GM03348 (cell line): ENCODE results near the gene LPCAT3.

Source experiments
- DNase-seq: peaks from one replicate; pipeline ENCODE4 v3.0.0; 2012; ENCODE audit warnings: low spot score

The LPCAT3 gene

DNA sequence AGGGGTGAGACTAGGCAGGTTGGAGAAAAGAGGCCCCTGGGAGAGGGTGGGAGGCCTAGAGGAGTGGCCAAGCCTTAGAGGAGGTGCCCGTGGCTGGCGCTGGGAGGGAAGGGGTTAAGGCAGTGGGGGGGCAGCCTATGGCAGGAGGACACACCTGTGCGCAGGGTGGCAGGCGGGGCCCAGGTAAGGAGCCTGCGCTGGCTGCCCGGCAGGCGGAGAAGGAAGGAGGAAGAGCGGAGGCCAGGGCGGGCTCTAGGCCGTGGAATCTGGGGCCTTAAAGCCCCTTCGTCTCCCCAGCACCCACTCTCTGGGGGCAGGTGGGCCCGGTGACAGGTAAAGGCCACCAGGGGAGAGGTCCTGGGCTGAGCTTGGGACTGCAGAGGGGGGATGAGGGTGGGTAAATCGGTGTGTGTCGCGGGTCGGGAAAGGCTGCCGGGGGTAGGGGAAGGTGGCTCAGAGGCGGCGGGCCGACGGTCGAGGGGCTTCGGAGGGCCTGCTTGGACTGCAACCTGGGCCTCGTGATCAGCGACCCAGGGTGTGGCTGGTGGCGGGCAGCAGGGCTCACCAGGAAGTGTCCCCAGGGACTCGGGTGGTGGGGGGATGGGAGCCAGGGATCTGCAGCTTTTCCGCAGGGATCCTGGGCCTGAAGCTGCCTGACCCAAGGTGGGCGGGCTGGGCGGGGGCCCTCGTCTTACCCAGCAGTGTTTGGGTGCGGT, 55.1 kb downstream of the LPCAT3 start:
- no peak for DNase-seq

DNA sequence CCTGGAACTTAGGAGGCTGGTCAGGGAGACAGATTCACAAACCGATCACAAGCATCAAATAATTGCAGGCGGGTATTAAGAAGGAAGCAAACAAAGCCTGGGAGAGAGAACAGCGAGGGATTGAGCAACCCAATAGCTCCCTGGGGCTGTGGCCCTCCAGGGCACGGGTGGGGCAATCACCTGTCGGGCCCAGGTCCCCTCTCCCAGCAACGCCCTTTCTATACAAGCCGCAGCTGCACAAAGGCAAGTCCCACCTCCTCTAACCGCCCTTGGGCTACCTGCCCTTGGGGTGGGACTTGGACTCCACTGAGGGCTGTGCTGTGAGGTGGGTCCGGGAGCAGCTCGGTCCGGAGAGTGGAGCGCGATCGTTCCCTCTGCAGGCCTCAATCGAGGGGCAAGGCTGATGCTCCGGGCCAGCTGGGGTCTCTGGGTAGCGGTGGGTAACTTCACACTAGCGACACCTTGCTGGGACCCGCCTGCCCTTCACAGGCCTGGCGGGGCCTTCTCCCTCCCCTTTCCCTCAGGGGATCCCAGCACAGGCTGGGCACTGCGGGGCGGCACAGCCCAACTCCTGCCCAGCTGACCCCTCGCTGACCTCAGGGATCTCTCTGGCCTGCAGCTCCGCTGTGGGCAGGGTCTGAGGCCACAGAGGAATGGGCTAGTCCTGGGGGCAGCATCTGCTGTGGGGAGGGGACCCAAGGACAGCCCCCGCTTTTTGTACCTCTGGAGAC, 55.8 kb downstream of the LPCAT3 start:
- no peak for DNase-seq

DNA sequence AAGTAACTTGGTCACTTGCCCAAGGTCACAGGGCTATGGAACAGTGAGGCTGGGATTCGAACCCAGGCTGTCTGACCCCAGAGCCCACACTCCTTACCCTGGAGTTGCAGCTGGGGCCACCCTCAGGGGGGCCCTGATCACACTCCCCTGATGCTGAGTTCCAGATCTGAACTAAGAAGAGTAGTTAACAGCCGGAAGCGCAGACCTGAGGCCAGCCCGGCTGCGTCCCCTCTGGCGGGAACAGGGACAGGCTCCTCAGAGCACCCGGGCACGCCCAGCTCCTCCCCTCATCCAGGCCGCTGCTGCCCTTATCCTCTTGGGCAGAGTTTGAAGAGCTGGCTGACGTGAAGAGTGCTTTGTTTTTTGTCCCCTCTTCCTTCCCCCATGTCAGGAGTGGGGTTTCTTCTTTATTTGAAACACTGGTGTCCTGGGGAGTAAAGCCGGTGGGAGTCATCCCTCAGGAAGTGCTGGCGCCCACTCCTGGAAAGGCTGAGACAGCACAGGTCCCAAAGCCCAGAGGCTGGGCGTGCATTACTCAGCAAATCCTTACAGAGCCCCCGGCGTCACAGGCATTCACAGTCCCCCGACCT, 56.5 kb downstream of the LPCAT3 start:
- peak; percentile 80 for DNase-seq

DNA sequence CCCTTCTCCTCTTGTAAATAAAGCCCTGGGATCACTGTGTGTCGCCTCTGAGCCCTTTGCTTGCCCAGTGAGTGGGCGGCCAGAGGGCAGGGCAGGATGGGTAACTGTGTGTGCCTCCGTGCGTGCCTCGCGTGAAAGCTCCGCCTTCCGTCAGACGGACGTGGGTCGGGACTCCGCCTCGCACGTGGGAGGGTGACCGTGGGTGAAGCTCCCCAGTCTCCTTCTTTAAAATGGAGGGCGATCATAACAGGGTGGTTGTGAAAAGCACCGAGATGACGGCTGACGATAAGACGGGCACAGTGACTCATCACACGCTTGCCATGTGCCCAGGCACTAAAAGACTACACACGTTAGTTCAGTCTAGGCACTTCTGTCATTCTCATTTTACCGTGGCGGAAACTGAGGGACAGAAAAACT, 57.0 kb downstream of the LPCAT3 start:
- no peak for DNase-seq

DNA sequence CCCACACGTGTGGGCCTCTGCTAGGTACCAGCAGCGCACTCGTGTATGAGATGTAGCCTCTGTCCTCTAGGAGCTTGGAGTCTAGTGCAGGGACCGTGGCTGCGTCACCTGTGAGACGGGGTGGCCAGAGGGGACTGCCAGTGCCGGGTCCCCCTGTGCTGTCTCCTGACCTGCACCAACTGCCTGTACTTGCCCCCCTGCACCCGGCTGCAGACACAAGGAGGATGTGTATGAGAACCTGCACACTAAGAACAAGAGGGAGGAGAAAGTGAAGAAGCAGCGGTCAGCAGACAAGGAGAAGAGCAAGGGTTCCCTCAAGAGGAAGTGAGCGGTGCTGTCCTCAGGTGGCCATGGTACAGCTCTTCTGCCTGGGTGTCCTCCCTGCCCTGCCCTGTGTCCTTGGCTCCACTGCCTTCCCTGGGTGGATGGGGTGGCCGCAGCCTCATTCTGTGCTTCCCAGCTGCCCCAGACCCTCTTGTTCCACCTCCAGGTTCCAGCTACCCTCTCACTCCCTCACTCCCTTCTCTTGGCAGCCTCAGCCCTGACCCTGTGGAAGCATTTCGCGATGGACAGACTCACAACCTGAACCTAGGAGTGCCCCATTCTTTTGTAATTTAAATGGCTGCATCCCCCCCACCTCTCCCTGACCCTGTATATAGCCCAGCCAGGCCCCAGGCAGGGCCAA, 57.5 kb downstream of the LPCAT3 start:
- no peak for DNase-seq

DNA sequence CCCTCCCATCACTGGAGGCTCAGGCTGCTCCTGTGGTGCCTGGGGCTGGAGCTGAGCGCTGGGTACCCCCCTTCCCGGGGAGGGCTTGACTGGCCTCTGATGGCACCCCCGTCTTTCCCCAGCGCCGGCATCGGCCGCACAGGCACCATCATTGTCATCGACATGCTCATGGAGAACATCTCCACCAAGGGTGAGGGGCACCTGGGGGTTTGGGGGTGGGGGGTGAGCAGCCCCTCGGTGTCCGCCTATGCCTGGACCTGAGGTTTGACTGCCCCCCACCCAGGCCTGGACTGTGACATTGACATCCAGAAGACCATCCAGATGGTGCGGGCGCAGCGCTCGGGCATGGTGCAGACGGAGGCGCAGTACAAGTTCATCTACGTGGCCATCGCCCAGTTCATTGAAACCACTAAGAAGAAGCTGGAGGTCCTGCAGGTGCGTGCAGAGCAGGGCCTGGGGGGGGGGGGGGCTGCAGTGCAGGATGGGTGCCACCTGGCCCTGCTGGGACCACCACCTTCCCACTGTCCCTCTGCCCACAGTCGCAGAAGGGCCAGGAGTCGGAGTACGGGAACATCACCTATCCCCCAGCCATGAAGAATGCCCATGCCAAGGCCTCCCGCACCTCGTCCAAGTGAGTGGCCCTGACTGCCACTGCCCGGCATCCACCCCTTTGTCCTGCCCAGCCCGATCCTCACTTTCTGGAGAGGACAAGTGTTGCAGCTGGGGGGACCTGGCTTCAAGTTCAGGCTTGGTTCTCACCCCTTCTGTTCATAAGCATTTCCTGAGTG, 58.3 kb downstream of the LPCAT3 start:
- no peak for DNase-seq

DNA sequence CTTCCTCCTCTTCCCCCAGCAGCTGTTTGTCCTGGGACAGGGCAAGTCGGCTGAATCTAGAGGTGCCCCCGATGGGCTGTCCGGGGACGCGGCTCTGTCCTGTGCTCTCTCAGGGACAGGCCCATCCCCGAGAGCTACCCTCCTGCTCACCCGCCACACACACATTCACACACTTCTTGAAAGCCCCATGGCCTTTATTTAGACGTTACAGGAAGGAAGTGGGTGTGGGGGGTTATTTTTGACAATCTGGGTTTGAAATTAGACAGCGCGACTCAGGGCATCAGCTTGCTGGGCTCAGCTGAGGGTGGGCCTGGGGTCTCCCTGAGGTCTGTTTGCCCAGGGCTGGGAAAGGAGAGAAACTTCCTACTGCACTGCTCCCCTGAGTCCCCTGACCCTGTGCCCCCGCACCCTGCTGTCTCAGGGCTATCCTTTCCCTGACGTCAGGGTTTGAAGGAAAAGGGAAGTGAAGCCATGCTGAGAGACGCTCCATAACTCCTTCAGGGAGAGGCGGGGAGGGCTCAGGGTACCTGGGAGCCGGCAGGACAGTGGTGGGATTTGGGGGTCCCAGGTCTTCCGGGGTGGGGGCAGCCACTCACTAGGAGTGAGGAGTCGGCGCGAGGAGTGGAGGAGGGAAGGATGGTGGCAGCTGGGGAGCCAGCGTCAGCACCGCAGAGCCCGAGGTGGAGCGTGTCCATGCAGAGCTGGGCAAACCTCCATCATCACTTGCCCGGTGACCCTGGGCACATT, 59.0 kb downstream of the LPCAT3 start:
- no peak for DNase-seq

DNA sequence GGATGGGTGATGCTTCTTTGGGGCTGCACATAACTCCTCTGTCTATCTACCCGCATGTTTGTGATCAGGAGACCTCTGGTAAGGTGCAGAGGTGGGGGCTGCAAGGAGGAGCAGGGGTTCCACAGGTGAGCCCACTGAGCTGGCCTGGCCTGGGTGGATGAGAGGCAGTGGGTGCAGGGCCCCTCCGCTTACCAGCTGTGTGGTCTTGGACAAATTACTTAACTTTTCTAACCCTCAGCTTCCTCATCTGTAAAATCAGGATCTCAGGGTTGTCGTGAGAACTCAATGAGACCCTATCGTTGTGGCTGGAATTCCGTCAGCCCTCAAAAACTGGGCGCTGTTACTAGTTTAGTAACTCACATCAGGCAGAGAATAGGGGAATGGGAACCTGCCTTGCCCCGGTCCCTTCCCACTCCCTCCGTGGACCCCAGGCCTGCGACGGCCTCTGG, 59.6 kb downstream of the LPCAT3 start:
- DNase-seq: no peak

DNA sequence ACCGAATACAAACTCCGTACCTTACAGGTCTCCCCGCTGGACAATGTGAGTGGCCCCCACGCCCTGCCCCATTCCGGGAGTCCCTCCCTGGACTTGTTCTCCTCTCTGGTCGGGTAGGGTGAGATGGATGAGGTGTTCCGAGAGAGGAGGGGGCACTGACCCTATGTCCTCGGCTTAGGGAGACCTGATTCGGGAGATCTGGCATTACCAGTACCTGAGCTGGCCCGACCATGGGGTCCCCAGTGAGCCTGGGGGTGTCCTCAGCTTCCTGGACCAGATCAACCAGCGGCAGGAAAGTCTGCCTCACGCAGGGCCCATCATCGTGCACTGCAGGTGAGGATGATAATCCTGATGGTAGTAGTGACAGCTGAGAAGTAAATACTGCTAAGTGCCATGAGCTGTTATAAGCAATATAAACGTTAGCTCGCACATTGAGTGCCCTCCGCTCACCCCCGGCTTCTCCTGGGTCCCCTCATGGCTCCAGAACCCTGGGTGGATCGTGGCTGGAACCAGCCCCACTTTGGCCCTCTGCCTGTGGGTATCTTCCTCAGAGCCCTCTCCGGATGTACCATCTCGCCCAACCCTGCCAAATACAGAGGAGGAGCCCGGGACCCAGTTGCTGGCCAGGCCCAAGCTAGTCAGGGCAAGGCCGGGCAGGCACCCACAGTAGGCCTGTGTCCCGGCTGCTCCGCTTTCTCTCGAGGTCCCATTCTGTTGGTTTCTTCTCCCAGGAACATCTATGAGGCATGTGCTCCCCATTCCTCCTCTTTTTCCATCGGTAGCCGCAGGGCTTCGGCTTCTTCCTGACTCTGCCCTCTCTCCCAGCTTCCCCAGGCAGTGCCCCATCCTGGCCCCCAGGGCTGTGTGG, 60.3 kb downstream of the LPCAT3 start:
- DNase-seq: no peak

DNA sequence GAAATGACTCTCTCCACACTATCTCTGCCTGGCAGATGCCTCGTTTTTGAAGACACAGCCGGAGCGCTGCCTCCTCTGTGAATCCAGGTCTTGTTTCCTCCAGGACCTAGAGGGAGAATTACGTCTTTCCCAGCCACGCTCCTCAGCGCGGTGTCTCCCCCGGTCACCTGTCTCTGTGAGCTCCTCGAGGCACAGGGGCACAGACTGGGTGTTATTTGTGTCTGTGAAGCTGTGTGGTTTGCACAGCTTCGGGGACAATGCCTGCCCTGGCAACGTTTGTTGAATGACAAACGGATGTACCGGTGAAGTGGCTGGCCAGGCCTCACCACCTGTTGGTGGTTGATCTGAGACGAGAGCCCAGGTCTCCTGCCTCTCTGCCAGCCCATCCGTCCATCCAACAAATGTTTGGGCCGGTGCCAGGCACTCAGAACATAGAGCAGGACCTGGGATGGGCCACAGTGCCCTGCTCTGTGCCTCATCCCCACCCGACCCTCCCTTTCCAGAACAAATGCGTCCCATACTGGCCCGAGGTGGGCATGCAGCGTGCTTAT, 61.0 kb downstream of the LPCAT3 start:
- no peak for DNase-seq

DNA sequence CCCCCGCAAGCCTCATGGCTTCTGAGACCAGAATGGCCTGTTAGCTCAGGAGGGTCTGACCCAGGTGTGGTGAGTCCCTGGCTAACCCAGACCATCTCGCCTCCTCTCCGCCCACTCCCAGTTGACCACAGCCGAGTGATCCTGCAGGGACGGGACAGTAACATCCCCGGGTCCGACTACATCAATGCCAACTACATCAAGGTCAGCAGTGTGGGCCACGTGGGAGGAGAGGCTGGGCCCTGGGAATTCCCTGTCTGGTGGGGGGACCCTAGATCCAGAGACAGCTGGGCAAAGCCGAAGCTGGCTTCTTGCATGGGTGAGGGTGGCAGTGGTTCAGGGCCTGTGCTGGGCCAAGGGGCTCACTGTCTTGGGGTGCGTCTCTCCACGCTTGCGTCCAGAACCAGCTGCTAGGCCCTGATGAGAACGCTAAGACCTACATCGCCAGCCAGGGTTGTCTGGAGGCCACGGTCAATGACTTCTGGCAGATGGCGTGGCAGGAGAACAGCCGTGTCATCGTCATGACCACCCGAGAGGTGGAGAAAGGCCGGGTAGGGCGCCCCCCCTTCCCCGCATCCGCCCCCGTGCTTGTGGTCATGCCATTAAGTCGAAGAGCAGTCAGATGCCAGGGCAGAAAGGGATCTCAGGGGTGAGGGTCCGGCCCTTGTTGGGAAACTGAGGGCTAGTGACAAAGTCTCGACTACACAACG, 62.1 kb downstream of the LPCAT3 start:
- DNase-seq: no peak

DNA sequence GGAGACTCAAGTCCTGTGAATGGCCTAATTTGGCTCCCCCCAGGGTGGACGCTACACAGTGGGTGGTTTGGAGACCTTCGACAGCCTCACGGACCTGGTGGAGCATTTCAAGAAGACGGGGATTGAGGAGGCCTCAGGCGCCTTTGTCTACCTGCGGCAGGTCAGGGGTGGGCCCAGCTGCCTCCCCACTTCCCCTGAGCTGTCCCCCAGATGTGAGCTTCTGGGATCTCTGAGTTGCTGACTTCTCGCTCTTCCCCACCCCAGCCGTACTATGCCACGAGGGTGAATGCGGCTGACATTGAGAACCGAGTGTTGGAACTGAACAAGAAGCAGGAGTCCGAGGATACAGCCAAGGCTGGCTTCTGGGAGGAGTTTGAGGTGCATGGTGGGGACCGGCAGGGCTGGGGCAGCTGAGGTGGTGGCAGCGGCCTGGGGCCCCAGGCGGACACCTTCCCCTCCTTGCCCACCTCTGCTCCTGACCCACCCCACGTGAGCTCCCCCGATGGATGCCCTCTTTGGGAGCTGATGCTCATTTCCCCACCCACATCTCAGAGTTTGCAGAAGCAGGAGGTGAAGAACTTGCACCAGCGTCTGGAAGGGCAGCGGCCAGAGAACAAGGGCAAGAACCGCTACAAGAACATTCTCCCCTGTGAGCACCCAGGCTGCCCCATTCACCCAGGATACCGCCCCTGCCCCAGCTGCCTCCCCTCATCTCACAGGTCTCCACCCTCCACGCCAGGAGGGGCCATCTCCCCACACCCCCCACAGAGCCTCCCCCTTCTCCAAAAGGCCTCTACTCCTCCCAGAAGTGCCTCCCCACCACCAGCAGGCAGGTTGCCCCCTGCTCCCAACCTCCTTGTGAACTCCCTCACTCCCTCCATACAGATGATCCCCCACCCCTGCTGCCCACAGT, 62.9 kb downstream of the LPCAT3 start:
- no peak for DNase-seq

DNA sequence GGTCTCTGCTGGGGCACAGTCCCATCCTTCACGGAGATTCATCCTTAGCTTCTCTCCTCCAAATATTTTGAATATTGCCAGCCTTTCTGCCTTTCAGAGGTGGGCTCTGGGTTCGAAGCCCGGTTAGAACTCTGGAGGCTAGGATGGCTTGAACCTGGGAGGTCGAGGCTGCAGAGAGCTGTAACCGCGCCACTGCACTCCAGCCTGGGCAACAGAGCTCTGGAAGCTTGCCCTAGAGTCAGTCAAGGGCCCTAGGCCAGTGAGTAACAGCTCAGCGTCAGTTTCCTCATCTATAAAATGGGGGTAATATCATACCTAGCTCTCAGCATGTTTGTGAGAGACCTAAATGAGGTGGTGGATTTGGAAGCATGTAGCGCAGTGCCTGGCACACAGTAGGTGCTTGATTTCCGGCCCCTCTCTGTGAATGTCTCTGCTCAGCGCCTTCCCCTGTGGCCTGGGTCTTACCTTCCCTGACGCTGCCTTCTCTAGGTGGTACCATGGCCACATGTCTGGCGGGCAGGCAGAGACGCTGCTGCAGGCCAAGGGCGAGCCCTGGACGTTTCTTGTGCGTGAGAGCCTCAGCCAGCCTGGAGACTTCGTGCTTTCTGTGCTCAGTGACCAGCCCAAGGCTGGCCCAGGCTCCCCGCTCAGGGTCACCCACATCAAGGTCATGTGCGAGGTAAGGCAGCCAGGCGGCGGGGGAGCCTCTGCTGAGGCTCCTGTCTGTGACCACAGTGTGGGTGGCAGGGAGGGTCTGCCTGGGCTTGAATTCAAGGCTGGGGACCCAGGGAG, 63.8 kb downstream of the LPCAT3 start:
- DNase-seq: no peak

DNA sequence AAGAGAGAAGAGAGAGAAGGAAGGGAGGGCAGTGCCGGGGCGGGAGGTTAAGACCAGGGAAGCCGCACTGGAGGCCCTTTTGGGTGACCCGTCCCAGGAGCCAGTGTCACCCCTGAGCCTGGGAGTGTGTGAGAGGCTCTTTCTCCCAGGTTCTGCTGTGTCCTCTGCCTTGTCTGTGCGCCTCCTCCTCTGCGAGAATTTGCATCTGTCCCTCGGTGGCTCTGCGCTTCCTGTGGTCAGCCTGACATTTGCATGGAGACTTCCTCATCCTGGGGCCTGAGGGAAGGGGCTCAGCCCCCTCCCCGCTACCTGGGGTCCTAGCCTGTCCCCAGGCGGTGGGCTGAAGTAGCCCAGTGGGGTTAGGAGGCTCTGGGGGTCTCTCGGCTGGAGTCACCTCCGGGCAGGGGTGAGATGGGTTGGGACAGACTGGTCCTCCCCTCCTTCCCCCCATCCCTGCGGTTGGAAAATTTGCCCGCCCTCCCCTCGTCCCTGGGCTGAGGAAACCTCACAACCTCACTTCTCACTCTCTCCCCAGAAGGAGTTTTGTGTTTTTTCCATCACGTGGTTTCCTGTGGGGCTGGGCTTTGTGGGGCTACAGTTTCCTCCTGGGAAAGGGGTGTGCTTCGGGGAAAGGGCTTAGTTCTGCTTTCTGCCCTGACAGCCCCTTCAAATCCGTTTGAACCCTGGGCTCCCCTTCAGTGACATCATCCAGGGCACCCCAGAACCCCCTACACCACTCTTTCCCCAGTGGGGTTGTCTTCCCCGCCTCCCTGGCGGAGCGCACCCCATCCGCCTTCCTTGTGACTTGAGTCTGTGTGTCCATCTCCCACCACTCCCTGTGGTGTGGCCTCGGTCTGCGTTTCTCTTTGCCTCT, 64.6 kb downstream of the LPCAT3 start:
- no peak for DNase-seq

DNA sequence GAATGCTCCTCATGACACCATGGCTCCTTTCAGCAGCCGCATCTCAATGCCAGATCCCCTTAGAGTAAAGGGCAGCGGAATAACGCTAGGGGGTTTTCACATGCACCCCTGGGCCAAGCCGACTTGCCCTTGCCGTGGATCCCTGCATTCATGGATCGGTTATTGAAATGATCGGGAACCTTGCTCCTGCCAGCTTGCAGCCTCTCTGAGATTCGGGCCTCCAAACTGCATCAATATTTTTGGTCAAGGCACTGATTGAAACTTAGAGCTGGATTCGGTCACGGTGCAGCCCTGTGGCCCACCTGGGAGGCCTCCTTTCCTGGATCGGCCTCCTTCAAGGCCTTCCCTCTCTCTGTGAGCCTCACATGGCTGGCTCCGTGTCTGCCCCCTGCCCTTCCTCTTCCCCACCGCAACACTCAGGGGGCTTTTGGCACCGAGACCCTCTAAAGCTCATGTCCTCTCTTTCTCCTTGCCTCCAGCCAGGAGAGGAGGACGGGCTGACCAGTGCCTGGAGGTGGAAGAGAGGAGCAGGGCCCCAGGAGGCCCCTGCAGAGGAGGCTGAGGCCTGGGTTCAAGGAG, 65.3 kb downstream of the LPCAT3 start:
- no peak for DNase-seq
